Mesenchymal stem cell (in vitro differentiated cells and primary cell): ENCODE measurements around the gene VPS33A.
"Not testable (repeated sequence)": the region's sequence is repeated elsewhere in the genome, so short reads cannot be mapped to it uniquely, and the experiment has no call there.

Experiments used
- DNase-seq: peaks from one replicate; pipeline ENCODE4 v3.0.0-alpha.2; 2013
- H2AFZ ChIP-seq: one replicate; pipeline ENCODE4 v1.6.1; 2013; ENCODE audit warnings: low read depth, mild to moderate bottlenecking, control low read depth, inconsistent platforms, low read length, moderate library complexity
- H2AK5ac ChIP-seq: 2 replicates; pipeline ENCODE4 v1.6.1; 2013; ENCODE audit warnings: low read length, moderate library complexity, mild to moderate bottlenecking, inconsistent platforms; ENCODE audit not compliant: severe bottlenecking
- H2BK120ac ChIP-seq: one replicate; pipeline ENCODE4 v1.6.1; 2013; ENCODE audit warnings: low read depth, mild to moderate bottlenecking, inconsistent platforms, low read length, moderate library complexity
- H2BK12ac ChIP-seq, 2 experiments: one replicate each; pipeline ENCODE4 v1.6.1; 2013; ENCODE audit warnings: inconsistent platforms in 2 of 2, low read length in 2 of 2, mild to moderate bottlenecking in 2 of 2, moderate library complexity in 2 of 2, control low read depth in 1 of 2
- H2BK15ac ChIP-seq: one replicate; pipeline ENCODE4 v1.6.1; 2013; ENCODE audit warnings: mild to moderate bottlenecking, low read depth, inconsistent platforms; ENCODE audit not compliant: poor library complexity, severe bottlenecking
- H2BK5ac ChIP-seq: 2 replicates; pipeline ENCODE4 v1.6.1; 2013; ENCODE audit warnings: low read depth, mild to moderate bottlenecking, low read length, control low read depth, inconsistent platforms; ENCODE audit not compliant: poor library complexity, severe bottlenecking
- H3K14ac ChIP-seq, 2 experiments: one replicate each; pipeline ENCODE4 v1.6.1; 2013; ENCODE audit warnings: inconsistent platforms in 2 of 2, low read length in 2 of 2, control low read depth in 1 of 2, mild to moderate bottlenecking in 1 of 2, moderate library complexity in 1 of 2
- H3K18ac ChIP-seq, 2 experiments: one replicate each; pipeline ENCODE4 v1.6.1; 2013; ENCODE audit warnings: inconsistent platforms in 2 of 2, low read length in 2 of 2, control low read depth in 1 of 2, low read depth in 1 of 2, mild to moderate bottlenecking in 1 of 2
- H3K23ac ChIP-seq, 2 experiments: one replicate each; pipeline ENCODE4 v1.6.1; 2013; ENCODE audit warnings: inconsistent platforms in 2 of 2, low read length in 2 of 2, mild to moderate bottlenecking in 2 of 2, moderate library complexity in 2 of 2, control low read depth in 1 of 2
- H3K27ac ChIP-seq: 2 replicates; pipeline ENCODE4 v1.5.1; 2013; ENCODE audit warnings: mild to moderate bottlenecking, moderate library complexity, low read length, control low read depth, inconsistent platforms; ENCODE audit not compliant: poor library complexity, severe bottlenecking
- H3K27me3 ChIP-seq, 2 experiments: 2 replicates each; pipeline versions ENCODE4 v1.6.1 to v1.7.0; 2013; ENCODE audit warnings: low read length in 2 of 2, mild to moderate bottlenecking in 2 of 2, moderate library complexity in 2 of 2, control low read depth in 1 of 2, inconsistent platforms in 1 of 2; ENCODE audit not compliant: control insufficient read depth in 1 of 2, insufficient read depth in 1 of 2
- H3K36me3 ChIP-seq, 2 experiments: 2 replicates each; pipeline versions ENCODE4 v1.6.1 to v1.7.0; 2013; ENCODE audit warnings: low read length in 2 of 2, control low read depth in 1 of 2, inconsistent platforms in 1 of 2, low read depth in 1 of 2, mild to moderate bottlenecking in 1 of 2; ENCODE audit not compliant: insufficient read depth in 2 of 2, control insufficient read depth in 1 of 2
- H3K4ac ChIP-seq, 2 experiments: one replicate each; pipeline ENCODE4 v1.6.1; 2013; ENCODE audit warnings: inconsistent platforms in 2 of 2, low read length in 2 of 2, mild to moderate bottlenecking in 2 of 2, moderate library complexity in 2 of 2, control low read depth in 1 of 2, low read depth in 1 of 2
- H3K4me1 ChIP-seq: 2 replicates; pipeline ENCODE4 v1.6.1; 2013; ENCODE audit warnings: low read depth, low read length, control low read depth; ENCODE audit not compliant: control insufficient read depth, insufficient read depth
- H3K4me2 ChIP-seq: 2 replicates; pipeline ENCODE4 v1.6.1; 2013; ENCODE audit warnings: low read length, mild to moderate bottlenecking, inconsistent platforms; ENCODE audit not compliant: poor library complexity, severe bottlenecking
- H3K4me3 ChIP-seq, 2 experiments: 2 replicates each; pipeline versions ENCODE4 v1.5.1 to v1.7.0; 2013; ENCODE audit warnings: low read length in 2 of 2, mild to moderate bottlenecking in 2 of 2, control low read depth in 1 of 2, low read depth in 1 of 2; ENCODE audit not compliant: insufficient read depth in 1 of 2
- H3K79me1 ChIP-seq: replicated peaks from 2 replicates; pipeline ENCODE4 v1.6.1; 2013; ENCODE audit warnings: mild to moderate bottlenecking, control low read depth, low read length, inconsistent platforms; ENCODE audit not compliant: poor library complexity, severe bottlenecking
- H3K9ac ChIP-seq: 2 replicates; pipeline ENCODE4 v1.7.0; 2013; ENCODE audit warnings: mild to moderate bottlenecking, low read length, moderate library complexity
- H3K9me3 ChIP-seq: 2 replicates; pipeline ENCODE4 v1.7.0; 2013; ENCODE audit warnings: mild to moderate bottlenecking, low read length; ENCODE audit not compliant: control insufficient read depth
- H4K8ac ChIP-seq: one replicate; pipeline ENCODE4 v1.6.1; 2013; ENCODE audit warnings: inconsistent platforms, mild to moderate bottlenecking, low read length, moderate library complexity
- H4K91ac ChIP-seq: one replicate; pipeline ENCODE4 v1.6.1; 2013; ENCODE audit warnings: mild to moderate bottlenecking, low read length, inconsistent platforms
- WGBS: methylation state at CpG from one replicate; pipeline ENCODE4 v1.1.7; 2013; ENCODE audit warnings: mixed read lengths; 5-methylcytosine and 5-hydroxymethylcytosine counted together

The VPS33A gene

DNA sequence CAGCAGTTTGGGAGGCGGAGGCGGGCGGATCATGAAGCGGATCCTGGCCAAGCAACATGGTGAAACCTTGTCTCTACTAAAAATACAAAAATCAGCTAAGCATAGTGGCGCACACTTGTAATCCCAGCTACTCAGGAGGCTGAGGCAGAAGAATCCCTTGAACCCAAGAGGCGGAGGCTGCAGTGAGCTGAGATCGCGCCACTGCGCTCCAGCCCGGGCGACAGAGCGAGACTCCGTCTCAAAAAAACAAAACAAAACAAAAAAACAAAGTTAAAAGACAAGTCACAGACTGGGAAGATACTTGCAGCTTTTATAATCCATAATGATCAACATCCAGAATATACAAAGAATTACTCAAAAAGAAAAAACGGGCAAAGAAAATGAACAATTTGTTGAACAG lies 5.6 kb downstream of the VPS33A start:
- H3K4ac ChIP-seq, H3K9me3 ChIP-seq, H3K4me3 ChIP-seq, H3K27ac ChIP-seq, H2BK12ac ChIP-seq, H3K18ac ChIP-seq, H4K91ac ChIP-seq, H3K27me3 ChIP-seq, H2BK15ac ChIP-seq, DNase-seq, H2AFZ ChIP-seq, H3K4me1 ChIP-seq, H3K14ac ChIP-seq, H3K9ac ChIP-seq, H2BK120ac ChIP-seq, H3K23ac ChIP-seq, H2BK5ac ChIP-seq, H3K4me2 ChIP-seq, H2AK5ac ChIP-seq, H4K8ac ChIP-seq: not testable (repeated sequence)
- Histone ChIP-seq H3K36me3 (peaks cover 25 to 74% of the 10 kb centered on the region in 2 experiments), H3K79me1 (peaks cover 26% of the 10 kb centered on the region)
- WGBS, result 99% methylated on average over 12 of the region's 14 CpGs

DNA sequence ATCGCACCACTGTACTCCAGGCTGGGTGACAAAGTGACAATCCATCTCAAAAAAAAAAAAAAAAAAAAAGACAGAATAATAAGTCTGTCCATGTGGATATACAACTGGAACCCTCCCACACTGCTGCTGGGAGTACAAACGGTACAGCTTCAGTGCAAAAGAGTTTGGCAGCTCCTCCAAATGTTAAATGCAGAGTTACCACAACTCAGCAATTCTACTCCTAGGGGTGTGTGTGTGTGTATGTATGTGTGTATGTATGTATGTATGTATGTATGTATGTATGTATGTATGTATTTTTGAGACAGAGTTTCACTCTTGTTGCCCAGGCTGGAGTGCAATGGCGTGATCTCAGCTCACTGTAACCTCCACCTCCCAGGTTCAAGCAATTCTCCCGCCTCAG lies 7.4 kb downstream of the VPS33A start:
- H3K4me3 ChIP-seq, H3K9me3 ChIP-seq, H3K4ac ChIP-seq, H2AFZ ChIP-seq, H3K27me3 ChIP-seq, H3K9ac ChIP-seq, H3K4me1 ChIP-seq, H2BK5ac ChIP-seq, H3K4me2 ChIP-seq, H4K8ac ChIP-seq, H3K14ac ChIP-seq, DNase-seq, H2AK5ac ChIP-seq, H4K91ac ChIP-seq, H2BK120ac ChIP-seq, H2BK12ac ChIP-seq, H3K23ac ChIP-seq, H3K27ac ChIP-seq, H2BK15ac ChIP-seq, H3K18ac ChIP-seq: not testable (repeated sequence)
- WGBS, result 100% methylated on average over 2 of the region's 4 CpGs
- Histone ChIP-seq H3K36me3 (peaks cover 33 to 80% of the 10 kb centered on the region in 2 experiments), H3K79me1 (peaks cover 28% of the 10 kb centered on the region)

GRCh38 chr12:122258462-122258861 lies 7.8 kb downstream of the VPS33A start:
- H2BK5ac ChIP-seq, result not testable (repeated sequence)

GRCh38 chr12:122250536-122250935 lies 15.8 kb downstream of the VPS33A start:
- no peak for DNase-seq
- Histone ChIP-seq H3K9ac (no peak overlapping the region), H2AK5ac (no peak overlapping the region), H3K18ac (no peak overlapping the region), H2AFZ (no peak overlapping the region), H3K36me3 (peaks cover 31 to 53% of the 10 kb centered on the region in 2 experiments), H3K27me3 (no peaks in the 10 kb centered on the region), H3K79me1 (peaks cover 32% of the 10 kb centered on the region), H4K91ac (no peak overlapping the region), H2BK120ac (no peak overlapping the region), H2BK12ac (no peak overlapping the region), H3K23ac (no peak overlapping the region), H3K4me1 (no peaks in the 10 kb centered on the region), H3K9me3 (no peaks in the 10 kb centered on the region), H3K14ac (no peak overlapping the region), H2BK15ac (no peak overlapping the region), H2BK5ac (no peak overlapping the region), H3K27ac (no peak overlapping the region), H3K4me2 (no peak overlapping the region), H3K4ac (no peak overlapping the region), H3K4me3 (no peak overlapping the region), H4K8ac (no peak overlapping the region)
- 99% methylated on average over 5 of the region's 8 CpGs for WGBS

More at GRCh38 chr12:122258462-122258861, 7.8 kb downstream of the VPS33A start:
- not testable (repeated sequence) for H3K4ac ChIP-seq, H3K4me2 ChIP-seq, H3K9ac ChIP-seq, H3K27me3 ChIP-seq, H3K14ac ChIP-seq, H3K4me1 ChIP-seq, H3K23ac ChIP-seq, H2BK120ac ChIP-seq, DNase-seq, H4K91ac ChIP-seq, H2AK5ac ChIP-seq, H3K18ac ChIP-seq, H3K4me3 ChIP-seq, H2BK15ac ChIP-seq, H3K27ac ChIP-seq, H2BK12ac ChIP-seq, H2AFZ ChIP-seq, H3K9me3 ChIP-seq, H4K8ac ChIP-seq
- Histone ChIP-seq H3K36me3 (peaks cover 33 to 75% of the 10 kb centered on the region in 2 experiments), H3K79me1 (peaks cover 32% of the 10 kb centered on the region)
- WGBS, result 96% methylated on average over 4 of the region's 4 CpGs
